HepG2 (cell line): ENCODE measurements around the gene FAM174C. TPM values are rescaled to one million over a fixed set of nuclear protein-coding genes. Genes with fewer than 3 reads are reported as not detected.
A peak's percentile ranks its signal among the peaks of the same experiment; 100 is the strongest.

Source experiments
- AGO1 ChIP-seq: fragments of 200-400 bp; formaldehyde crosslinking; IDR thresholded peaks from 2 replicates; pipeline ENCODE4 v1.6.1; 2017; ENCODE audit warnings: mild to moderate bottlenecking, low read depth, low read length, moderate library complexity; ENCODE audit not compliant: poor library complexity, severe bottlenecking
- ASH2L ChIP-seq: fragments of 300-600, 200-600 bp; sonication (generic); IDR thresholded peaks from 2 replicates; pipeline ENCODE4 v1.7.0; 2017; ENCODE audit warnings: low read depth, mild to moderate bottlenecking, moderate library complexity, mixed read lengths, low read length; ENCODE audit not compliant: insufficient read length
- ATM ChIP-seq: fragments of 450-650 bp; IDR thresholded peaks from 2 replicates; pipeline ENCODE4 v1.7.1; 2017; ENCODE audit warnings: mild to moderate bottlenecking, borderline replicate concordance
- BORCS8-MEF2B ChIP-seq: sonication (generic); formaldehyde crosslinking; IDR thresholded peaks from 2 replicates; pipeline ENCODE4 v1.8.0; 2022; ENCODE audit warnings: mild to moderate bottlenecking, missing genetic modification reagents
- CBX2 ChIP-seq, 2 experiments: fragments of 200-600 bp in 1 of 2; sonication (generic); formaldehyde crosslinking in 1 of 2; IDR thresholded peaks; 2 replicates each; pipeline versions ENCODE4 v1.7.0 to v1.8.1; 2018 to 2022; ENCODE audit warnings: low read depth in 2 of 2, low read length in 1 of 2, mild to moderate bottlenecking in 1 of 2, missing genetic modification reagents in 1 of 2
- CBX5 ChIP-seq: sonication (generic); formaldehyde crosslinking; IDR thresholded peaks from 2 replicates; pipeline ENCODE4 v1.4.0; 2020; ENCODE audit warnings: missing genetic modification reagents, borderline replicate concordance
- CCDC6 ChIP-seq: sonication (generic); formaldehyde crosslinking; IDR thresholded peaks from 2 replicates; pipeline ENCODE4 v1.8.1; 2022; ENCODE audit warnings: mild to moderate bottlenecking, missing genetic modification reagents, moderate library complexity
- CEBPG ChIP-seq: IDR thresholded peaks from 2 replicates; pipeline ENCODE4 v1.6.1; 2016
- HNF4A ChIP-seq: sonication (generic); formaldehyde crosslinking; IDR thresholded peaks from 2 replicates; pipeline ENCODE4 v1.4.0; 2020; ENCODE audit warnings: missing genetic modification reagents
- MED13 ChIP-seq: sonication (generic); formaldehyde crosslinking; IDR thresholded peaks from 2 replicates; pipeline ENCODE4 v1.5.0; 2020; ENCODE audit warnings: missing genetic modification reagents
- MXI1 ChIP-seq: IDR thresholded peaks from 3 replicates; pipeline ENCODE4 v1.6.1; 2012; ENCODE audit warnings: low read depth, low read length, inconsistent platforms, borderline replicate concordance
- NFE2L1 ChIP-seq: sonication (generic); formaldehyde crosslinking; IDR thresholded peaks from 2 replicates; pipeline ENCODE4 v1.4.0; 2020; ENCODE audit warnings: missing genetic modification reagents, mild to moderate bottlenecking, borderline replicate concordance
- PAXIP1 ChIP-seq: sonication (generic); formaldehyde crosslinking; conservative IDR thresholded peaks from 2 replicates; pipeline ENCODE4 v1.4.0; 2020; ENCODE audit warnings: mild to moderate bottlenecking, missing genetic modification reagents, moderate library complexity
- PHF21A ChIP-seq: sonication (generic); formaldehyde crosslinking; IDR thresholded peaks from 2 replicates; pipeline ENCODE4 v1.5.0; 2020; ENCODE audit warnings: mild to moderate bottlenecking, missing genetic modification reagents
- RXRA ChIP-seq: sonication (generic); formaldehyde crosslinking; IDR thresholded peaks from 2 replicates; pipeline ENCODE4 v1.5.1; 2020; ENCODE audit warnings: missing genetic modification reagents
- SAP130 ChIP-seq: IDR thresholded peaks from 2 replicates; pipeline ENCODE4 v1.6.1; 2016; ENCODE audit warnings: low read depth
- SMAD3 ChIP-seq: sonication (generic); formaldehyde crosslinking; IDR thresholded peaks from 2 replicates; pipeline ENCODE4 v1.4.0; 2020; ENCODE audit warnings: missing genetic modification reagents
- SMC3 ChIP-seq: IDR thresholded peaks from 2 replicates; pipeline ENCODE4 v1.6.1; 2011; ENCODE audit warnings: low read length, improper control_type of control experiment
- SP2 ChIP-seq: sonication (generic); formaldehyde crosslinking; IDR thresholded peaks from 2 replicates; pipeline ENCODE4 v1.5.1; 2020; ENCODE audit warnings: mild to moderate bottlenecking, missing genetic modification reagents
- ZBTB7B ChIP-seq: sonication (generic); formaldehyde crosslinking; IDR thresholded peaks from 2 replicates; pipeline ENCODE4 v1.4.0; 2020; ENCODE audit warnings: missing genetic modification reagents
- ZBTB8A ChIP-seq: sonication (generic); formaldehyde crosslinking; IDR thresholded peaks from 2 replicates; pipeline ENCODE4 v1.4.0; 2020; ENCODE audit warnings: mild to moderate bottlenecking, low read depth, missing genetic modification reagents, borderline replicate concordance
- ZC3H4 ChIP-seq: sonication (generic); formaldehyde crosslinking; IDR thresholded peaks from 2 replicates; pipeline ENCODE4 v1.4.0; 2020; ENCODE audit warnings: missing genetic modification reagents, borderline replicate concordance
- ZFP36 ChIP-seq: fragments of 150-350 bp; IDR thresholded peaks from 2 replicates; pipeline ENCODE4 v1.6.1; 2018; ENCODE audit warnings: borderline replicate concordance, low read length, low read depth; ENCODE audit not compliant: partially characterized antibody
- ZNF124 ChIP-seq: sonication (generic); formaldehyde crosslinking; IDR thresholded peaks from 2 replicates; pipeline ENCODE4 v1.4.0; 2020; ENCODE audit warnings: missing genetic modification reagents
- ZNF224 ChIP-seq: sonication (generic); formaldehyde crosslinking; IDR thresholded peaks from 2 replicates; pipeline ENCODE4 v1.5.0; 2020; ENCODE audit warnings: mild to moderate bottlenecking, missing genetic modification reagents
- ZNF335 ChIP-seq: sonication (generic); formaldehyde crosslinking; IDR thresholded peaks from 2 replicates; pipeline ENCODE4 v1.4.0; 2020; ENCODE audit warnings: missing genetic modification reagents
- ZNF605 ChIP-seq: sonication (generic); formaldehyde crosslinking; IDR thresholded peaks from 2 replicates; pipeline ENCODE4 v1.8.0; 2022; ENCODE audit warnings: mild to moderate bottlenecking, missing genetic modification reagents
- ZNF652 ChIP-seq: IDR thresholded peaks from 2 replicates; pipeline ENCODE4 v1.6.1; 2016; ENCODE audit warnings: low read depth, borderline replicate concordance
- ZNF709 ChIP-seq: sonication (generic); formaldehyde crosslinking; IDR thresholded peaks from 2 replicates; pipeline ENCODE4 v1.5.0; 2020; ENCODE audit warnings: mild to moderate bottlenecking, missing genetic modification reagents
- ZSCAN22 ChIP-seq: sonication (generic); formaldehyde crosslinking; IDR thresholded peaks from 2 replicates; pipeline ENCODE4 v1.4.0; 2020; ENCODE audit warnings: mild to moderate bottlenecking, missing genetic modification reagents
- polyA plus RNA-seq, 8 experiments: library from polyadenylated mRNA; depleted of rRNA in 3 of 8; stranded (reverse) in 7 of 8; unstranded in 1 of 8; fragments of >200 nt; fragmentation: Illumina TruSeq in 4 of 8; extraction: Trizol in 4 of 8; gene quantifications; 2 replicates each; pipeline versions ENCODE4 v1.2.1 to v1.2.3, GENCODE V29; 2011 to 2016; ENCODE audit warnings: low read depth in 4 of 8, missing spikeins in 1 of 8, mixed read lengths in 1 of 8; ENCODE audit not compliant: insufficient read depth in 1 of 8
- total RNA-seq, 5 experiments: library from RNA; depleted of rRNA; stranded (reverse); fragments of >200 nt; fragmentation: Illumina TruSeq; extraction: Trizol; gene quantifications; 2 replicates each; pipeline ENCODE4 v1.2.3, GENCODE V29; 2016; ENCODE audit warnings: low read depth in 1 of 5

FAM174C gene
- total and polyA plus RNA-seq, 2 of the 13 experiments (the other 11 are each of a cell fraction or from before 2014, with no cell fraction given), result 19.5 to 31.3 TPM

GRCh38 chr19:1304197-1304924 is 29.0 kb downstream of the FAM174C start (continued):
- TF ChIP-seq NFE2L1 (no peak), ZC3H4 (CRISPR knock-in tag) (no peak), CCDC6 (CRISPR knock-in tag) (no peak), ATM (no peak), ZSCAN22 (CRISPR knock-in tag) (no peak), MXI1 (peak; percentile 55; the same call in 1 of the 3 replicates), SP2 (CRISPR knock-in tag) (no peak), MED13 (CRISPR knock-in tag) (no peak), SMC3 (no peak), ZNF652 (no peak), ZNF709 (CRISPR knock-in tag) (no peak), CBX5 (no peak; the same call in 1 of the 2 replicates), SAP130 (CRISPR knock-in tag) (peak; percentile 70), AGO1 (no peak), CBX2 (IDR thresholded peaks at IDR 0.05; ENCODE audit: low read depth, low read length) (no peak), CBX2 (CRISPR knock-in tag; IDR thresholded peaks at IDR 0.05; ENCODE audit: low read depth) (no peak), SMAD3 (no peak), RXRA (CRISPR knock-in tag) (peak; percentile 49; the same call in 1 of the 2 replicates), BORCS8-MEF2B (CRISPR knock-in tag) (peak; percentile 55; the same call in 1 of the 2 replicates), ZFP36 (no peak), ZBTB7B (CRISPR knock-in tag) (peak; percentile 71), CEBPG (CRISPR knock-in tag) (peak; percentile 12; the same call in 1 of the 2 replicates), ZNF335 (peak; percentile 86), ASH2L (no peak), ZNF124 (CRISPR knock-in tag) (no peak), PHF21A (CRISPR knock-in tag) (peak; percentile 87), HNF4A (CRISPR knock-in tag) (peak; percentile 72), ZNF224 (CRISPR knock-in tag) (no peak), ZBTB8A (no peak), PAXIP1 (CRISPR knock-in tag) (peak; percentile 75), ZNF605 (CRISPR knock-in tag) (no peak)
